HG03469 (cell line): ENCODE measurements around the gene CKLF.

Experiments
- ATAC-seq: cut with Tn5 transposase; IDR thresholded peaks from one replicate; pipeline ENCODE4 v1.9.1; 2021; ENCODE audit warnings: mild to moderate bottlenecking, moderate library complexity, moderate number of reproducible peaks; ENCODE audit not compliant: unreplicated experiment

CKLF gene

DNA sequence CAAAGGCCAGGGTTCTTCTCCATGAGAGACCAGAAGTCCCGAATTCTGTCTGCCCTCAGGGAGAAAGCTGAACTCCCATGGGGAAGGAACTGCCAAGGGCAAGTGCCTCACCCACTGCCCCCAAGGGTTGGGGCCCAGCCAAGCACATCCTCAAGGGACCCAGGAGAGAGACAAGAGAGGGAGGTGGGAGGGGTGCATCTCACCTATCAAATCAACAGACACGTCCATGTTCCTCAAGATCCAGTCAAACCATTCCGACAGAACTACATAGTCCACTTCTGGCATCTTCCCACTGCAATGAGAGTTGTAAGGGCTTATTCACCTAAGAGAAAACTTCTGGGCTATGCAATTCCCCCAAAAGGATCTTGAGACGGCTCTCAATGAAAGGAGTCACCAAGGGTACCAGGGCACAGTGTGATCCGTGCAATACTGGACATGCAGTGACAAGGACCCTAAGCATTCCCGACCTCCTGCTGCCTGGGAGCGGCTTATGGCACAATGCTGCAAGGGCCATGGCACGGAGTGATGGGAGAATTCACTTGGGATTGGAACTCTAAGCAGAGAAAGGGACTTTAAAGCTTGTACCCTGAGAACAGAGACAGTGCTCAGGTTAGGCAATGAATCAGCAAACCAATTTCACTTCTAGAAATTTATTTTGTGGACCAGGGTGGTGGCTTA, 34.7 kb upstream of the CKLF start:
- no peak for ATAC-seq

GRCh38 chr16:66519482-66520373, 32.6 kb upstream of the CKLF start:
- ATAC-seq: no peak

DNA sequence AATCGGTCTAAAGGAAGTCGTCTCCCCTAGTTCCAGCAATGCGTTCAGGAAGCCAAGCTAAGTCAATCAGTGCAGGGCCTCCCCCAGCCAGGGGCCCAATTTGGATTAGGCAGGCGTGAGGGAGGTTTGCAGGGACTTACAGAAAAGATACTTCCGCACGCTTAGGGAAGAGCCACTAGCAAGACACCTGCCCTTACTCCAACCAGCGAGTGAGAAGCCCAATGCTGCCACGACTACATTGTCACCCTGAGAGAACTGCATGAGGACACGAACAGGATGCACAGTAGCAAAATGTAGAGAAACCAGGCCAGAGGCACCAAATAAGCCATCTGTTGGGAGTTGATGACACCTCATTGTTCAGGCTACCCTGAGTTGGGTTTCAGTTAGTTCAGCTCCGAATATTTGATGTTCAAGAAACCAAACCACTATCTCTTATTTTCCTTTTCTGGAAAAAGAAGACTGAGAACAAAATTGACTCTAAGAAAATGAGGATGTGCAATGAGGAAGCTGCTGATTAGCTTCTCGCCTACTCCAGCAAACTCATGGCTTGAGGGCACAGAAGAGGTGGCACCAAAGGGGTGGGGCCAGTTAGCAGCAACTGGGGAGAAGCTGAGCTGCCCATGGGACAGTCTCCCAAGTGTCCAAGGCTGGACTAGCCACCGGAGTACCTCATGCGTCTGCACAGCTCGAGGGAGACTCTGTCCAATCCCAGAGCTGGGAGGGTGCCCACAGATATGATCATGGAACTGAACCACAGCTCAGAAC, 31.8 kb upstream of the CKLF start:
- no peak for ATAC-seq

GRCh38 chr16:66521252-66521713, 31.1 kb upstream of the CKLF start:
- no peak for ATAC-seq

DNA sequence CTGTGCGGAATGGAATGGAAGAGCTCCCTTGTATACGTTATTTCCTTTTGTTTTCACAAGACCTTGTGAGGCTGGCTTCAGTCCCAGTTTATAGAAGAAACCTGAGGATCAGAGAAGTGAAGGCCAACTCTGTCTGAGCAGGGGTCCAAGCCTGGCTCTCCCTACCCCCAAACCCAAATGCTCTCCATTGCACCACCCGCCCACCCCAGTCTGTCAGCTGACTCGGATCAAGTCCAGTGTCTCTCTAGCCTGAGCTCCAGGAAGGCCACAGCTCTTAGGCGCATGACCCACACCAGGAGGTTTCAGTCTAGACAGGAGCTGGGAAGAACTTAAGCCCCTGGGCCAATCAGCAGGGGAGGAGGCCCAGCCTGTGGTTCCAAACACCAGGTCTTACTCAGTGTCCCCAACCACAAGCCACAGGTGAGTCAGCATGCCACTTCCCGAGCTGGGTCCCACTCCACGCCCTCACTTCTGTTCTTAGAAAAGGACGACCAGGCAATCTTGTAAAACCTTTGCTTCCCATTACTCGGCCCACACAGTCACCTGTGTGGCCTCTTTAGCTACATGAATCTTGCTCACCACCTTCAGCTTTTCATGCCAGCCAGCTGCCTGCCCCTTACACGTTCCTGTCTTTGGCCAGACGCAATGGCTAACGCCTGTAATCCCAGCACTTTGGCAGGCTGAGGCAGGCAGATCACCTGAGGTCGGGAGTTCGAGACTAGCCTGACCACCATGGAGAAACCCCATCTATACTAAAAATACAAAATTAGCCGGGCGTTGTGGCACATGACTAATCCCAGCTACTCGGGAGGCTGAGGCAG, 30.2 kb upstream of the CKLF start:
- peak; percentile 59 for ATAC-seq

- no peak for ATAC-seq
Measured at GRCh38 chr16:66522816-66523590, 29.4 kb upstream of the CKLF start.

DNA sequence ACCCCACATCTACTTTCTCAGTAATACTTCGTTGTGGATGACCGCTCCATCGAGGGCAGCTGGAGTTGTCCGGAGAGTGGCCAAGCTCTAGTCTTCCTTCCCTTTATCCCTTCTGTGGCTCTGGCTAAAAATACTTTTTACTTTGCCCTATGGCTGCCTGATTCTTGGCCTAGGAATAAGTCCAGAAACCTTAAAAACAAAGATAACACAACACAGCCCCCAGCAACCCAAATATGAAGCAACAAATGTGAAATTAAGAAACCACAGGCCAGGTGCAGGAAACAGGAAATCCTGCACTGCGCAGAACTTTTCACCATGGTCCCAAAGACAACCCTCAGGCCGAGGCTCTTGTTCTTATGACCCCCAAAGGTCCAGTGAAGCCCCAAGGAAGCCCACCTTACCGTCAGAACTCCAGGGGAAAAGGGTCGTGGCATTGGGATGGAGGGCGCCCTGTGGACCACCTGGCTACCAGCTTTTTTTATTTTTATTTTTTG, 28.5 kb upstream of the CKLF start:
- ATAC-seq: no peak

DNA sequence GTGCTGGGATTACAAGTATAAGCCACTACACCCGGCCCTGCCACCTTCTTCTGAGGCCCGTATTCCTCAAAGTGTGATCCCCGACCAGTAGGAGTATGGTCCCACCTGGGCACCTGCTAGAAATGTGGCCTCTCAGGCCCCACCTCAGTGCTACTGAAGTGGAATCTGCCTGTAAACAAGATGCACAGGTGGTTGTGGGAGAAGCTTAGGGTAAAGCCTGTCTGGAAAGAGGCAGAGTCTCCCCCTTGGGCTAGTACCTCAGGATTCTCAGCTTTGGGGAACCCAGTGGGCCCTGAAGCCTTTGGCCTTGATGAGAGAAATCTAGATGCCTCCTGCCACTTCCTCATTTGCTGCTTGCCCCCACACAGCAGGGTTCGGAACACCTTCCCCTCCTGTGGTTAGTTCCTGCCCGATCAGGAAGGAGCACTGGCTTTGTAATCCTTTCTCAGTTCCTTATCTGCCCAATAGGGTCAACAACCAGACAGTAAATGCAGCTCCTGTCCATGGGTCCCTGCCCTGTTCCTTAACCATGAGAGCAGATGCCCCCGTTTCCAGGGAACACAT, 27.7 kb upstream of the CKLF start:
- peak; percentile 55 for ATAC-seq

GRCh38 chr16:66525396-66526180, 26.8 kb upstream of the CKLF start:
- no peak for ATAC-seq

DNA sequence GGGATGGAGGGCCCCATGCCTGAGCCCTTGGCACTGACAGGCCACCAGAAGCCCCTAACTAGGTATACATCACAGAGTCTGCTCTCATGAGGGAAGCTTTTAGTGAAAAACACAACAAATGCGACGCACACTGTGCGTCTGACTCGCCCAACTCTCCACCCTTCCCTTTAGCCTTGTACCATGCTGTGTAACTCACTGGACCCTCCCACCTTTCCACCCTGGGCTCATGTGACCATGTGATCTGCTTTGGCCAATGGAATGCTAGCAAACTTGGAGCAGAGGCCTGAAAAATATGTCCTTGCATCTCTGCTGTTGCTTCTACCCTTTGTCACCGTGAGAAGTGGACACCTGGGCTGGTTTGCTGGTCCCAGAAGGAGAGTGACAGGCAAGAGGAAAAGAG, 24.1 kb upstream of the CKLF start:
- ATAC-seq: no peak

DNA sequence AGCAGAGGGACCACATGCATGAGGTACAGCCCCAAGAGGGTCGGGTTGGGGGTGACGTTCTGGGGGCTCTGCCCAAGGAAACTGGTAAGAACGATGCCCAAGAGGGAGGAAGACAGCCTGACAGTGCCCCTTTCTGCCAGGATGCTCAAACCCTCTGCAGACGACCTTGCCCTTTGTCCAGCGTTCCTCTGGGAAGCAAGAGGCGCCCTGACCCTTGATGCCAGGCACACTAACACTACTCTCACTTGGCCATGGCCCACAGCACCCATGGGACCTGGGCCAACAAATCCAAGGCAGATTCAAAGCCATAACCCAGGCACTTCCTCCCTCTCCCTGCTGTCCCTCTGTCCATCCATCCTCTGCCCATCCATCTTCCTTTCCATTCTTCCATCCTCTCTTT, 22.9 kb upstream of the CKLF start:
- no peak for ATAC-seq

DNA sequence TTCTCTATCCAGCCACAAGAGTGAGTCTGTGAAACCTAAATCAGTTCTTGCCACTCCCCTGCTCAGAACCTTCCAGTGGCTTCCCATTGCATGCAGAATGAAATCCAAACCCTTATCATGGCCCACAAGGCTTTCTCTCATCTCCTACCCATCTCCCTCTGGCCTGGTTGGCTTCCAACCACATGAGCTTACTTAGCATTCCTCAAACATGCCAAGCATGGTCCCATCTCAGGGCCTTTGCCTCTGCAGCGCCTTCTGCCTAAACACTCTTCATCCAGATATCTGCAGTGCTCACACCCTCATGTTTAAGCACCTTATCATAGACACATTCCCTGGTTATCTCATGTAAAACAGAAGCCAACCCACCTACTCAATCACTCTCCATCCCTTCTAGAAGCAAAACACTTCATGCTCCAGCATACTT, 18.0 kb upstream of the CKLF start:
- ATAC-seq: no peak

DNA sequence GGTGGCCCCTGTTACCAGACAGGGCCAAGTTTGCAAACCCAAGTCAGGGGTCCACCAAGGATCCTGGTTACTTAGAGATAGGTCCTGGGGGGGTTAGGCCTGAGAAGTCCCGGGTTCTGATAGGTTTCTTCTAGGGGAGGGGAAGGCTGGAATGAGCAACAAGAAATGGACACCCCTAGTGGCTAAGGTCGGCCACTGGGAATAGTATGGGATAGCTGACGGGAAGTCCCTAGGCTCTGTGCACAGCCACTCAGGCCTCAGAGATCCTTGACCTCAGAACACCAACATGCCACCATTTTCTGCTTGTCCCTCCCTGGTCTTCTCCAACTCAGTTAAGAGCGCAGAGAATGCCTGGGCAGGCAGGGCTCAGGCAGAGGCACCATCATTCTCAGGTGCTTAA, 15.9 kb upstream of the CKLF start:
- ATAC-seq: no peak

GRCh38 chr16:66537236-66537635, 15.1 kb upstream of the CKLF start:
- ATAC-seq: no peak

DNA sequence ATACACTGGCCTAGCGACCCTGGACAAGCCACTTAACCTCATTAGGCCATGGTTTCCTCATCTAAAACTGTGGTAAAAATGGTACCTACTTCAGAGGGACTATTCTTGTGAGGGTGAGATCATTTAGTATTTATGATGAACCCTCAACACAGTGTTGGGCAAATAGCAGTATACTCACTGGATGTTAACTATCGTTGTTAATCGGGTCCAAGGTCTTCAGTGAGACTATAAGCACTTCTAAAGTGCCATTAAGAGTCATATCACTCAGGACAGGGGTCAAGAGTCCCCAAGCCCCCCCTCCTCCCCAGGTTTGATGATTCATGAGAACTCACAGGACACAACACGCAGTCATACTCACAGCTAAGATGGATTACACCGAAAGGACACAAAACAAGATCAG, 13.5 kb upstream of the CKLF start:
- no peak for ATAC-seq

GRCh38 chr16:66539623-66540469, 12.5 kb upstream of the CKLF start:
- ATAC-seq: peak; percentile 65
